ENCODE data around the gene DENND11.

DNA sequence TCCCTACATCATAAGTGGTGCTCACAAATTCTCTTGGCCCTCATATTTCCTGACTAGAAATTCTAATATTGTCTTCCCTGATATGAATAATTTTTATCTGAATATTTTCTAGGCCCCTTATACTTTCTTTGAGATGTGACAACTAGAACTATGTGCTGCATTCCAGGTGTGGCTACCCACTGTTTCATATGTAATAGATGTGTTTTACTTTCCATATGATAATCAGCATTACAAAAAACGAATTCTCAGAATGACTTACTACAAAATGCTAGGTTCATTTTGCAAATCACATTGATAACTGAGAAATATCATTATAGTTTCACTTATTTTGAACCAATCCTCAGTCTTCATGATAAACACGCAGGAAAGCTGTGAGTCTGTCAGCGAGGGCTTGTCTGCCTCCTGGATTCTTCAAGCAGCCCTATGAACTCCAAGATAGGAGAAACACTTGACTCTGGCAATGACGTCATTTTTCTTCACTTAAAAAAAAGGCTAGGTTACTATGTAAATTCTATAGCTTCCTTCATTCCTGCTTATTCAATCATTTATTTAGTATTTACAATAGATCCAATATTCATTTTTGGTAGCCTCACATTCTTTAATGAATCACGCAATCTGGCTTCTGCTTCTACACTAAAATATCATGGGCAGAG lies 10.8 kb upstream of the DENND11 start:
- TF ChIP-seq ZNF274 (IDR thresholded peaks at IDR 0.05; ENCODE audit: low read depth, low read length): no peak
- TF ChIP-seq YY1 (IDR thresholded peaks at IDR 0.05; ENCODE audit: insufficient read depth, insufficient read length): no peak
- TF ChIP-seq SUZ12 (IDR thresholded peaks at IDR 0.05; ENCODE audit: extremely low read depth, insufficient read depth, insufficient read length): no peak
